Measurements from ENCODE around the gene CREBL2.

The CREBL2 gene

DNA sequence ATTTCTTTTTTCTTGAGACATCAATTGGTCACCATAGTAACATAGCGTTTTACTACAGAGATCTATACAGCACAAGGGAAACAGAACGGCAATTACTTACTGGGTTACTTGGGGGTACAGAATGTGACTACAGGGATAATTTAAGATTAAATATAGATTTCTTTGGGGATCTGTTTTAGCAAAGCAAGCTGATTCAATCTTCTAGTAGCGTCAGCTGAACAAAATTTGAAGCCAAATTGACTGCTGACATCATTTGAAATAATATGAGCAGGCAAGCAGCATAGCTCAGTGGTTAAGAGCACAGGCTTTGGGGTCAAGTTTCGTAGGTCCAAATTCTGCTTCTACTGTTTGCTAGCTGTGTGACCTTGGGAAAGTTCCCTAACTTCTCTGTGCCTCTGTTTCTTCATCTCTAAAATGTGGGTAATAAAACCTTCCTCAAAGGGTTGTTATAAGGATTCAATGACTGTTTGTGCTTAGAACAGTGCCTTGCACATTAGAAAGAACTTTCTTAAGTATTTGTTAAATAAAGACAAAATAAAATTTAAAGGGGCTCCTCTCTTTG, 71.5 kb downstream of the CREBL2 start:
- no peak for DNase-seq

DNA sequence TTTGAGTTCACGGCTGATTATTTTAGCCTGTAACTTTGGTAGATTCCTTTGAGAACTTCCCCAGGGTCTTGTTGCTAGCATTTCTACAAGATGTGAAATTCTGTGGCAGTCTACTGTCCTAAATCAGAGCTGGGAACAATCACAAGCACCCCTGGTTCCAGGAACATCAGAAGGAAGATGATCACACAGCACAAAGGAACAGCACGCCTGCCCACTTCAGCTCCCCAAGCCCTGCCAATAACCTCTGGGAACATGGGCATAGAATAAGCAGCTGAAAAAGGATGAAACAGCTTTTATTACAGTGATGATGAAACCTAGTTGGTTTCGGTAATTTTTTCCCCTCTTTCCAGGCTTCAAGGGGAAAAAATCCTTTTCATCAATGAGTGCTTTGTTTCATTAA, 72.0 kb downstream of the CREBL2 start:
- DNase-seq, result no peak

DNA sequence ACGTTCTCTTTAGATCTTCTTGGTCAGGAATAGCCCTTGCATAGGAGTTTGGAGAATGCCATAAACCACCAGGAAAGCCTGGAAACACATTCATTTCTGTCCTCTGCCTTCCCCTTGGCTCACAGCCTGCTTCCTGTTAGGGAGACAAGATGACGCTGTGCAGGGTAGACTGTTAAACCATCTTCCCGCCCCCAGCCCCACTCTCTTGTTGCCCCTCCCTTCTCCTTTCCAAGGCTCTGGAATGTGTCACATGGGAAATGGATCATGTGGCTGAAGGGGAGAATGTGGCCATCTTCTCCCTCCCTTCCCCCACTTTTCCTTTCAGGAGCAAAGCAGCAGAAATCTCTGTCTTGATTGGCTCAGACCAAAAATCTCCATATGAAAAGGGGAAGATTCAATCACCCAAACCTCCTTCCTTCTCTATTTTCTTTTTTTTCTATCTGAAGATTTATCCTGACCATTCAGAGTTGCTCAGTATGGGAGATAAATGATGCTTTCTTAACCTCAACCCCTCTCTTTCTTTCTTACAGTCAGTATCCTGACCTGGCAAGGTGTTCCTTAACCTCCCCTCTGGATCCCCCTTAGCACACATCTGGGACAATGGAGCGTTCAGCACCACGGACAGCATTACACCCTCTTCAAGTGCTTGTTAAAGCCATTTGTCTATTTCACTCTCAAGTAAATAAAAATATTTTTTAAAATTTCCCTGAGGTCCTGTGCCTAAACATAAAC, 72.9 kb downstream of the CREBL2 start:
- no peak for DNase-seq

- DNase-seq, result peak; percentile 70
Measured at GRCh38 chr12:12685305-12685704, 73.6 kb downstream of the CREBL2 start.

DNA sequence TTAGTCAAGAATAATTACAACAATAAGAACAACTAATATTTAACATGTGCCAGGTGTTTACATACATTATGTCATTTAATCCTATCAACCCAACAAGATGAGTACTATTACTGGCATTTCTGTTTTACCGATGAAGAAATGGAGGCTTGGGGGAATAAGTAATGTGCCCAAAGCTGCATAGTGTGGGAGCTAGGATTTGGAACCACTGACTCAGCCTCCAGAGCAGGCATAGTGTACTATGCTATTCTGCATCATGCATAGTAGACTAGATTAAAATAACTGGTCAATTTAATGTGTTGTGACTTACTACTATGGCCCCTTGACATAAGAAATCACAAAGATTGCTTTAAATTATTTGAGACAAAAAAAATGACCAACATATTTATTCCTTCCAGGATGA, 74.8 kb downstream of the CREBL2 start:
- DNase-seq, result no peak

DNA sequence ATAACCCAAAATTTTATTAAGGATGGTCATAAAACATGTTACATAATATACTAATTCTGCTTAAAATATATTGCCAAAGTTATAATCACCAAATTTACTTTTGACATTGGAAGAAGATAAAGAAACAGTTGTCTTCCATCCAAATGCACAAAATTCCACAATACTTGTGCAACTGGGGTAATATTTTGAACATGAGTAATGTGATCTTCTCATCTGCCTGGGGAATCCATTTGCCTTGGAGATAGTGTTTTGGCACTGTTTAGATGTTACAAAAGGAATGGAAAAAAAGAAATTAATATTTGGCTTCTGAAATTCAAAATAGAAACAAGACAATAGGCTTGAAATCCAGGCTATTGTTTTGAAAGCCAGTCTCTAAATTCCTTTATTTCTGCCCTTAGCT, 75.2 kb downstream of the CREBL2 start:
- no peak for DNase-seq

GRCh38 chr12:12689647-12690300, 78.1 kb downstream of the CREBL2 start:
- DNase-seq, result no peak

- DNase-seq, result no peak
Measured at GRCh38 chr12:12691549-12691948, 79.9 kb downstream of the CREBL2 start.

- DNase-seq, result no peak
Measured at GRCh38 chr12:12693111-12693671, 81.5 kb downstream of the CREBL2 start.
